Measurements from ENCODE around the gene CSNK1A1.

CSNK1A1 gene

GRCh38 chr5:149453618-149454415 lies 97.4 kb downstream of the CSNK1A1 start:
- no peak for DNase-seq (ENCODE audit: extremely low read depth, low read depth)
- no peak for TF ChIP-seq CTCF (IDR thresholded peaks at IDR 0.05; ENCODE audit: low read depth, low read length)

GRCh38 chr5:149452665-149453617 lies 98.3 kb downstream of the CSNK1A1 start:
- peak; percentile 25 for TF ChIP-seq CTCF (IDR thresholded peaks at IDR 0.05; ENCODE audit: low read depth, low read length)

GRCh38 chr5:149452007-149452664 lies 99.1 kb downstream of the CSNK1A1 start:
- no peak for DNase-seq (ENCODE audit: extremely low read depth, low read depth)
- no peak for TF ChIP-seq CTCF (IDR thresholded peaks at IDR 0.05; ENCODE audit: low read depth, low read length)

More at GRCh38 chr5:149452665-149453617, 98.3 kb downstream of the CSNK1A1 start:
- DNase-seq (ENCODE audit: extremely low read depth, low read depth), result no peak

- DNase-seq (ENCODE audit: extremely low read depth, low read depth), result no peak
- TF ChIP-seq CTCF (IDR thresholded peaks at IDR 0.05; ENCODE audit: low read depth, low read length), result no peak
These were observed 101.0 kb downstream of the CSNK1A1 start for GRCh38 chr5:149450199-149450598.

GRCh38 chr5:149448831-149449714 lies 102.2 kb downstream of the CSNK1A1 start:
- TF ChIP-seq CTCF (IDR thresholded peaks at IDR 0.05; ENCODE audit: low read depth, low read length), result peak; percentile 31
- DNase-seq (ENCODE audit: extremely low read depth, low read depth), result no peak

GRCh38 chr5:149448431-149448830 lies 102.8 kb downstream of the CSNK1A1 start:
- DNase-seq (ENCODE audit: extremely low read depth, low read depth), result no peak
- no peak for TF ChIP-seq CTCF (IDR thresholded peaks at IDR 0.05; ENCODE audit: low read depth, low read length)
